GM10266 (cell line): ENCODE data around the gene AKAP13.

Source experiments
- DNase-seq: peaks from one replicate; pipeline ENCODE4 v3.0.0; 2012; ENCODE audit errors: extremely low spot score
- TF ChIP-seq, protein P1 (sequence below): IDR thresholded peaks from 2 replicates; pipeline ENCODE4 v1.5.1; 2012; ENCODE audit warnings: mild to moderate bottlenecking, low read depth; ENCODE audit not compliant: control insufficient read depth, insufficient read depth; ENCODE audit errors: missing control alignments

AKAP13 gene

GRCh38 chr15:85576392-85576791 lies 196.0 kb downstream of the AKAP13 start:
- no peak for DNase-seq
- TF ChIP-seq, protein P1, sequence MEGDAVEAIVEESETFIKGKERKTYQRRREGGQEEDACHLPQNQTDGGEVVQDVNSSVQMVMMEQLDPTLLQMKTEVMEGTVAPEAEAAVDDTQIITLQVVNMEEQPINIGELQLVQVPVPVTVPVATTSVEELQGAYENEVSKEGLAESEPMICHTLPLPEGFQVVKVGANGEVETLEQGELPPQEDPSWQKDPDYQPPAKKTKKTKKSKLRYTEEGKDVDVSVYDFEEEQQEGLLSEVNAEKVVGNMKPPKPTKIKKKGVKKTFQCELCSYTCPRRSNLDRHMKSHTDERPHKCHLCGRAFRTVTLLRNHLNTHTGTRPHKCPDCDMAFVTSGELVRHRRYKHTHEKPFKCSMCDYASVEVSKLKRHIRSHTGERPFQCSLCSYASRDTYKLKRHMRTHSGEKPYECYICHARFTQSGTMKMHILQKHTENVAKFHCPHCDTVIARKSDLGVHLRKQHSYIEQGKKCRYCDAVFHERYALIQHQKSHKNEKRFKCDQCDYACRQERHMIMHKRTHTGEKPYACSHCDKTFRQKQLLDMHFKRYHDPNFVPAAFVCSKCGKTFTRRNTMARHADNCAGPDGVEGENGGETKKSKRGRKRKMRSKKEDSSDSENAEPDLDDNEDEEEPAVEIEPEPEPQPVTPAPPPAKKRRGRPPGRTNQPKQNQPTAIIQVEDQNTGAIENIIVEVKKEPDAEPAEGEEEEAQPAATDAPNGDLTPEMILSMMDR, result no peak

- TF ChIP-seq, protein P1, result no peak
- DNase-seq, result no peak
Observed at GRCh38 chr15:85578941-85579701, 198.7 kb downstream of the AKAP13 start.

DNA sequence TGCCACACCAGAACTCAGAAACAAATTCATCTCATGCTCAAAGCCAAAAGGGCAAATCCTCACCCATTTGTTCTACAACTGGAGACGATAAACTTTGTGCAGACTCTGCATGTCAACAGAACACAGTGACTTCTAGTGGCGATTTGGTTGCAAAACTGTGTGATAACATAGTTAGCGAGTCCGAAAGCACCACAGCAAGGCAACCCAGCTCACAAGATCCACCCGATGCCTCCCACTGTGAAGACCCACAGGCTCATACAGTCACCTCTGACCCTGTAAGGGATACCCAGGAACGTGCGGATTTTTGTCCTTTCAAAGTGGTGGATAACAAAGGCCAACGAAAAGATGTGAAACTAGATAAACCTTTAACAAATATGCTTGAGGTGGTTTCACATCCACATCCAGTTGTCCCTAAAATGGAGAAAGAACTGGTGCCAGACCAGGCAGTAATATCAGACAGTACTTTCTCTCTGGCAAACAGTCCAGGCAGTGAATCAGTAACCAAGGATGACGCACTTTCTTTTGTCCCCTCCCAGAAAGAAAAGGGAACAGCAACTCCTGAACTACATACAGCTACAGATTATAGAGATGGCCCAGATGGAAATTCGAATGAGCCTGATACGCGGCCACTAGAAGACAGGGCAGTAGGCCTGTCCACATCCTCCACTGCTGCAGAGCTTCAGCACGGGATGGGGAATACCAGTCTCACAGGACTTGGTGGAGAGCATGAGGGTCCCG lies 199.7 kb downstream of the AKAP13 start:
- TF ChIP-seq, protein P1, result no peak
- no peak for DNase-seq

DNA sequence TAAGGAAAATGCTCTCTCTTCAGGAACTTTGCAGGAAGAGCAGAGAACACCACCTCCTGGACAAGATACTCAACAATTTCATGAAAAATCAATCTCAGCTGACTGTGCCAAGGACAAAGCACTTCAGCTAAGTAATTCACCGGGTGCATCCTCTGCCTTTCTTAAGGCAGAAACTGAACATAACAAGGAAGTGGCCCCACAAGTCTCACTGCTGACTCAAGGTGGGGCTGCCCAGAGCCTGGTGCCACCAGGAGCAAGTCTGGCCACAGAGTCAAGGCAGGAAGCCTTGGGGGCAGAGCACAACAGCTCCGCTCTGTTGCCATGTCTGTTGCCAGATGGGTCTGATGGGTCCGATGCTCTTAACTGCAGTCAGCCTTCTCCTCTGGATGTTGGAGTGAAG lies 200.5 kb downstream of the AKAP13 start:
- TF ChIP-seq, protein P1, result no peak
- DNase-seq, result no peak

- no peak for DNase-seq
- TF ChIP-seq, protein P1, result no peak
Observed at GRCh38 chr15:85581495-85581894, 201.1 kb downstream of the AKAP13 start.

DNA sequence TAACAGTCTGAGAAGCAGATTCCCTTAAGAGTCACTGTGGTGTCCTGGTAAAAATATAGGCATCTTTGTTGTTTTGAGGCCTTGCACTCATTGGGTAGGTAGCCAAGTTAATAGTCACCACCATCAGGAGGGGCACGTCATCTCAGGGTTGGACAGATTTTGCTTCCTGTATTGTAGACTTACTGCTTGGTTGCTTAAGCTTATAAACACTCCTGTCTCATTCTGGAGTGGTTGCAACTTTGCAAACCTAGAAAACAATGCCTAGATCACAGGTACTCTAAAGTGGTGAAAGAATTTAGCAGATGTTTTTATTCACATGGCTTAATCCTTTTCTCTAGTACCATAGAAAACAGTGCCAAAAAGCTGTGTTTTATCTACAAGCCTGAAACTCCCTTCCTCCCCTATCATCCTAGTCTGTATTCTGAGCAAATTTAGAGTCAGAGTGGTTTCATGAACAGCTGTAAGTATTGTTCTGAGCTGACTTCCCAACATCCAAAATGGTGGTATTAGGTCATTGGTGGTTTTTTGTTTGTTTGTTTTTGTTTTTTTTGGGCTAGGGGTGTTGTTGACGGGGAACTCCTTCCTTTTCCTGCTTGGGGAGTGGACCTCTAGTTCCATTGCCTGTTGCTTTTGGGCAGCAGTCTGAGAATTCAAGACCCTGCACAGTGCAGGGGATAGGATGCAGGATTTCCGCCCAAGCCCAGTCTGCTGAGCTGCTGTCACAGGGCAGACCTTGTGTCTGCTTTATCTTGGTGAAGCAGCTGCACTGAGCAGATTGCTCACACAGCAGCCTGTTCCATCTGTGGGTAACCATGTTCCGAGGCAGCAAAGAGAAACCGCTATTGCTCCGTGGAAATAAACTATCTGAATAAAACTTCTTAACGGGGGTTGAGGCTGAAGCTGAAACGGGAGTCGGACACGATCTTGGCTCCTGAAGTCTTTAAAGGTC lies 202.0 kb downstream of the AKAP13 start:
- TF ChIP-seq, protein P1, result no peak
- DNase-seq, result peak; percentile 45
